GM12891 (cell line): ENCODE results near the gene MAMSTR.

Source experiments
- PAX5 ChIP-seq: IDR thresholded peaks from 2 replicates; pipeline ENCODE4 v1.6.1; 2011; ENCODE audit warnings: low read length, moderate library complexity, mild to moderate bottlenecking; ENCODE audit not compliant: insufficient read depth, severe bottlenecking
- POLR2A ChIP-seq: IDR thresholded peaks from 2 replicates; pipeline ENCODE4 v1.6.1; 2011; ENCODE audit warnings: low read depth, low read length, control low read depth
- POLR2AphosphoS5 ChIP-seq: IDR thresholded peaks from 2 replicates; pipeline ENCODE4 v1.6.1; 2011; ENCODE audit warnings: low read depth, low read length, control low read depth
- POU2F2 ChIP-seq: IDR thresholded peaks from 2 replicates; pipeline ENCODE4 v1.6.1; 2011; ENCODE audit warnings: low read depth, mild to moderate bottlenecking, control low read depth, low read length, moderate library complexity
- SPI1 ChIP-seq: IDR thresholded peaks from 2 replicates; pipeline ENCODE4 v1.6.1; 2011; ENCODE audit warnings: low read depth, low read length, control low read depth
- TAF1 ChIP-seq: IDR thresholded peaks from 2 replicates; pipeline ENCODE4 v1.6.1; 2011; ENCODE audit warnings: low read depth, low read length, control low read depth

DNA sequence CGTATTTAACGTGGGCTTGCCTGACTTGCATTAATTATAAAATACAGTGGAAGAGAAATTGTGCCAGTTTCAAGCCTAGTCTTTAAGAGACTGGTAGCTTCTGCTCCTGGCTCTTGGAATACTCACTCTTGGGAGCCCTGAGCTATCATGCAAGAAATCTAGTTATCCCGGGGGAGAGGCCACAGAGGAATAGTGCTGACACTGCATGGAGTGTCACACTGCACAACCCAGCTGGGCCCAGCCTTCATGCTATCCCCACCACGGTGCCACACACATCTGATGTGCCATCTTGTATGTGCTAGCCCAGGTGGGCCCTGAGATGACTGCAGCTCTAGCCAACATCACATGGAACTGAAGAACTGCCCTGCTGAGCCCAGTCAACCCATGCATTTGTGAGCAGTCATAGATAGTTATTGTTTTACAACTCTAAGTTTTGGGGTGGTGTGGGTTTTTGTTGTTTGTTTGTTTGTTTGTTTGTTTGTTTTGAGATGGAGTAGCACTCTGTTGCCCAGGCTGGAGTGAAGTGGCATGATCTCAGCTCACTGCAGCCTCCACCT, 8.3 kb downstream of the MAMSTR start:
- TF ChIP-seq POLR2AphosphoS5 (no peak), POLR2A (no peak), PAX5 (no peak), SPI1 (no peak), TAF1 (no peak), POU2F2 (no peak)
